ENCODE results near the gene ISLR2.

ISLR2 gene

GRCh38 chr15:74128785-74129585 is 1.4 kb upstream of the ISLR2 start:
- DNase-seq (ENCODE audit: low read depth) = no peak

GRCh38 chr15:74129586-74130154 is 716 bp upstream of the ISLR2 start:
- DNase-seq (ENCODE audit: low read depth) = no peak

DNA sequence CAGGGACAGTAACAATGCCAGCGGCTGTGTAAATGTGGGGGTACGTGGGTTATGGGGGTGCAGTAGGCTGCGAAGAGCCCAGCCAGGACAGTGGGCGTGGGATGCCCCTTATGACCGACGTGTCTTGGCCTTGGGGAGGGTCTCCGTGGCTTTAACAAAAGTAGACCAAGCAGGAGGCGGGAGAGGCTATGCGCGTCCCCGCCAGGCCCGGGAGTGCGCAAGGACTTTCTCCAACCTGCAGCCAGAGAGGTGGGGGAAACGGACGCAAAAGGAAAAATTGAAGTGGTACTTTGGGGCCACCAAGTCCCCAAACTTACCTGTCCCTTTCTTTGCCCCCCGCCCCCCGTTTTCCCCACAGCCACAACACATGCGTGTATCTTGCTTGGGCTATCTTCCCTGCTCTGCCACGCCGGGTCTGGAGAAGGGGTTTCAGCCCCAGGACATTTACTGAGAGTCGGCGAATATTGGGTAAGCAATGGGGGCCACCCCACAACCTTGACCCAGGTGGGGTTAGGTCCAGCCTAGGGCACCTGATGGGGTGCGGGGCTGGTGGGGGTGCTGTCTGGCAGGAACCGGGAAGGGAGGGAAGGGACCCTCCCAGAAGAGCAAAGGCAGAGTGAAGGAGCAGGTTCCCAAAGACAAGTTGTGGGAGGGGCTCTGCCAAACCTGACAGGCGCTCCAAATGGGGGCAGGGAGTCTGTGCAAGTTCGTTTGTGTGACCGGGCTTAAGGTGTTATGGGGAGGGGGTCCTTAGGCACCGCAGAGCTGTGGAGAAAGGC is 652 bp downstream of the ISLR2 start:
- DNase-seq (ENCODE audit: low read depth) = no peak

GRCh38 chr15:74131628-74132413 is 1.4 kb downstream of the ISLR2 start:
- DNase-seq (ENCODE audit: low read depth) = no peak

DNA sequence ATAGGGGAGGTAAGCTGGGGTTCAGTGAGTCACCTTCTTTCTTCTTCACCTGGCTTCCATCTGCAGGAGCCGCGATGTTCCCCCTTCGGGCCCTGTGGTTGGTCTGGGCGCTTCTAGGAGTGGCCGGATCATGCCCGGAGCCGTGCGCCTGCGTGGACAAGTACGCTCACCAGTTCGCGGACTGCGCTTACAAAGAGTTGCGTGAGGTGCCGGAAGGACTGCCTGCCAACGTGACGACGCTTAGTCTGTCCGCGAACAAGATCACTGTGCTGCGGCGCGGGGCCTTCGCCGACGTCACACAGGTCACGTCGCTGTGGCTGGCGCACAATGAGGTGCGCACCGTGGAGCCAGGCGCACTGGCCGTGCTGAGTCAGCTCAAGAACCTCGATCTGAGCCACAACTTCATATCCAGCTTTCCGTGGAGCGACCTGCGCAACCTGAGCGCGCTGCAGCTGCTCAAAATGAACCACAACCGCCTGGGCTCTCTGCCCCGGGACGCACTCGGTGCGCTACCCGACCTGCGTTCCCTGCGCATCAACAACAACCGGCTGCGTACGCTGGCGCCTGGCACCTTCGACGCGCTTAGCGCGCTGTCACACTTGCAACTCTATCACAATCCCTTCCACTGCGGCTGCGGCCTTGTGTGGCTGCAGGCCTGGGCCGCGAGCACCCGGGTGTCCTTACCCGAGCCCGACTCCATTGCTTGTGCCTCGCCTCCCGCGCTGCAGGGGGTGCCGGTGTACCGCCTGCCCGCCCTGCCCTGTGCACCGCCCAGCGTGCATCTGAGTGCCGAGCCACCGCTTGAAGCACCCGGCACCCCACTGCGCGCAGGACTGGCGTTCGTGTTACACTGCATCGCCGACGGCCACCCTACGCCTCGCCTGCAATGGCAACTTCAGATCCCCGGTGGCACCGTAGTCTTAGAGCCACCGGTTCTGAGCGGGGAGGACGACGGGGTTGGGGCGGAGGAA is 2.6 kb downstream of the ISLR2 start:
- no peak for DNase-seq (ENCODE audit: low read depth)

GRCh38 chr15:74133694-74134386 is 3.5 kb downstream of the ISLR2 start:
- no peak for DNase-seq (ENCODE audit: low read depth)

GRCh38 chr15:74134387-74135027 is 4.1 kb downstream of the ISLR2 start:
- DNase-seq (ENCODE audit: low read depth) = no peak

DNA sequence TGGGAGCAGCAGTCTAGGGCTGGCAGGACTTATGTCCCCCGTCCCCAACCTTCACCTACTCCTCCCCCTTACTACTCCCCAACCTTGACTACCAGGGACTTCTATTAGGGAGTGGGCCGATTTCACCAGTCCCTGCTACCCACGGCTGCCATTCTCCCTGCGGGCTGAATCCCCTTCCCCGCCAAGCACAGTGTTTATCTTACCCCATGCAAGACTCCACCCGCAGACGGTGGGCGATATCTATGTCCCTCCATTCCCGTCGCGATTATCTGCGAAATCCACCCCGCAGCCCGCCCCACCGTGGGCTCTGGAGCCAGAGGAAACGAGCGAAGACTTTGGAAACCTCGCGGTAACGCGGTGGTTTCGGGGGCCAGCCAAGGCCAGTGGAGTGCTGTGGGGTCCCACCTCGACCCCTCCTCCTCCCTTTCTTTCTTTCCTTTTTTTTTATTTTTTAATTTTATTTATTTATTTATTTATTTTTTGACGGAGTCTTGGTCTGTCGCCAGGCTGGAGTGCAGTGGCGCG is 4.7 kb downstream of the ISLR2 start:
- no peak for DNase-seq (ENCODE audit: low read depth)

GRCh38 chr15:74136540-74136813 is 6.1 kb downstream of the ISLR2 start:
- DNase-seq (ENCODE audit: low read depth) = no peak

DNA sequence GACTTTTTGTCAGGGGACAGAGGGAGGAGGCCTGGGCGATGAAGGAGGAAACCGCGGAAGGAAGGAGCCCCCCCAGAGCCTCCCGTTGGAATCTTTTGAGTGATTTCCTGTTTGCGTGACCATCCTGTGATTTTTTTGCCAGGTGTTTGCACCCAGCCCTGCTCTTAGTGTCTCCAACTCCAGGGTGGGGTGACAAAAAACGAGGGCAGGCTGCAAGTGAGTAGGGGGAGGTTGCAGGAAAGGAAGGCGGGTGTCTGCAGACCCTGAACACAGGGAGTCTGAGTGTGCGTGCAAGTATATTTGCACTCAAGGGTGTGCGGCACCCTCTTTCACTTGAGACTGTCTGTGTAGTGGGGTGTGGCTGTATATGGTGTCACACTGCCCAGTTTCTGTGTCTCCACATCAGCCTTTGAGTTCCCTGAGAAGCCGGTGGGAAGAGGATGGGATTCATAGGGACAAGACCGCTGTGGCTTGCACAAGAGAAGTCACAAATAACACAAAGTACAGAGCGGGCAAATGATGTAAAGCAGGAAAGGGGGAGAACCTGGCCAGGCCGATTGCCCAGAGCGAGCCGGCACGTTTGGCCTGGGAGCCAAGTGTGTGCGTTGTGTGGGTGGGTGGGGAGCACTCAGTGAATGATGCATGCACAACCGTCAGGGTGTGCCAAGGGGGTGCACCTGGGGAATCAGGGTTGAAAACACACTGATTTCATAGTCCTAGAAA is 6.6 kb downstream of the ISLR2 start:
- DNase-seq (ENCODE audit: low read depth) = no peak

DNA sequence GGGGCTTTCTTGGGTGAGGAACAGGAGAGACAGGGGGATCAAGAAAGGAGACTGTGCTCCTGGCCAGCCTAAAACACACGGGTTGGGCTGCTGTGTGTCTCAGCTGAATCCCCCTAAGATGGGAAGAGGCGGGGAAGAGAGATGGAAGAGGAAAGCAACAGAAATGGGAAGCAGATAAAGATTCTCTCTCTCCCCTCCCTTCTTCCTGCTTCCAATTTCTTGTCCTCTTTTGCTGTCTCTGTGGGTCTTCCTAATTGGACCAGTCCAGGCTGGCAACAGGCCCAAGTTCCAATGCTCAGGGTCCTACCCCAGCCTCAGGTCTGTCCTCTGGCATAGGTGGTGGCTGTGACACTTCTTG is 7.1 kb downstream of the ISLR2 start:
- no peak for DNase-seq (ENCODE audit: low read depth)

DNA sequence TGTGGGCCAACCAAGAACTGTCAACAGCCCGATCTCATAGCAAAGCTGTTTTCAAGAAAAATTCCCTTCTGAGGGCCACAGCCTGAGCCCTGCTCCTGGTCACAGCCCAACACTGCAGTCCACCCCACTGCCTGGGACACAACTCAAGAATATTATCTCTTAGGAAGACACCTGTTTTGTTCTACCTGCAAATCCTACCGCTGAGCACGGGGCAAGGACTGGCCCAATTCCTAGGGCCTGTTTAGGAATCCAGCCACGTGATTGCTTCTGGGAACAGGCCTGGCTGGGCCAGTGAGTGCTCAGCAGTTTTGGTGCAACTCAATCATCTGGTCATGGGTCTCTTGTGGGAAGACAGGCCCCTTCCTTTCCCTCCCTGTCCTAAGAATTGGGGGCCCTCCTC is 8.3 kb downstream of the ISLR2 start:
- DNase-seq (ENCODE audit: low read depth) = no peak

- DNase-seq (ENCODE audit: low read depth) = no peak
Measured at GRCh38 chr15:74141591-74141990, 11.2 kb downstream of the ISLR2 start.

- no peak for DNase-seq (ENCODE audit: low read depth)
Measured at GRCh38 chr15:74144153-74144775, 13.9 kb downstream of the ISLR2 start.

DNA sequence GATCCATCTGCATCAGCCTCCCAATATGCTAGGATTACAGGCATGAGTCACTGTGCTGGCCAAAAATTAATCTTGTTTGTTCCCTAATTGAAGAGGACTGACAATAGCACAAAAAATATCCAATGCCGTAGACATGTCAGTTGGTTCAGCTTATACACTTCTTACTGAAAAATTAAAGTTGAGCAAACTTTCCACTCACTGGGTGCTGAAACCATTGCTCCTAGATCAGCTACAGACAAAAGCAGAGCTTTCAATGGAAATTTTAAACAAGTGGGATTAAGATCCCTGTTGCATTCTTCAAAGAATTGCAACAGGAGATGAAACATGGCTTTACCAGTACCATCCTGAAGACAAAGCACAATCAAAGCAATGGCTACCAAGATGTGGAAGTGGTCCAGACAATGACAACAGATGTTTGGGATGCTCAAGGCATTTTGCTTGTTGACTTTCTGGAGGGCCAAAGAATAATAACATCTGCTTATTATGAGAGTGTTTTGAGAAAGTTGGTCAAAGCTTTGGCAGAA is 16.0 kb downstream of the ISLR2 start:
- DNase-seq (ENCODE audit: low read depth) = no peak

DNA sequence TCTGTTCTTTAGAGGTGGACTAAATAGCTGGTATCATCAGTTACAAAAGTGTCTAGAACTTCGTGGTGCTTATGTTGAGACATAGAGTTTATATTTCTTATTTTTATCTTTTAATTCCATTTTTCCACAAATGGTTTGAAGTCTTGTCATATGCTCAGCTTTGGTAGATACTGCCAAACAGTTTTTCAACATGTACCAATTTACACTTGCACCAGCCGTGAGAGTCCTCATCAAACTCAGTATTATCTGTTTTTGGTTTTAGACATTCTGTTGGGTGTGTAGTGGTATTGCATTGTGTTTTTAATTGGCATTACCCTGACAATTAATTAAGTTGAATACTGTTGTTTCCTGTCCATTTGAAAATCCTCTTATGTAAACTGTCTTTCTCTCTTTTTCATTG is 16.7 kb downstream of the ISLR2 start:
- DNase-seq (ENCODE audit: low read depth) = no peak

DNA sequence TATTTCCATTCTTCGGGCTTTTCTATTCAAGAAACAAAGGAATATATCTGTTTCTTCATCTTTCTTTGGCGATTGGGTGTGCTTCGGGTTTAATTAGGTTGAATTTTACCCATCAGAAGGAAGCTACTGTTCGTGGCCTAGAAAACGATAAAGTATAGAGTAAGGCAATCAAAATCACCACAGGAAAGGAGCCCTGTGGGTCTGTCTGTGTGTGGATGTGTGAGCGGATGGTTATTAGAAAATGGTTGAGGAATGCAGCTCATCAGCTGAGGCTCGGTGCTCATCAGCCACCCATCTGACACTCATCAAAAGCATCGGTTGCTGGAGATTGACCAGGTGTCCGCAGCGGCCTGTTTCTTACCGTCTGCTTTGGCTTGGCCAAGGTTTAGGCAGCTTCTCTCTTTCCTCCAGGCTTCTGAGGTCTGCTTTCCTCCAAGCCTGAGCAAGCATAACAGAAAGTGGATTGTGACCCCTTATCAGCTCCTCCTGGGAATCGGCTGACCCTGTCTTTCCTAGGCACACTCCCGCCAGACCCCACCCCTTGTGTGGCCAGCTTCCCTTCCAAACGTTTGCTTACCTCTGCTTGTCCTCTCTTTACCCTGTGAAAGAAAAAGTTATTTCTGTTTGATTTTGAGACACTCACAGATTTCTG is 25.5 kb downstream of the ISLR2 start:
- no peak for DNase-seq (ENCODE audit: low read depth)
